Measurements from ENCODE around the gene SPDEF.

Gene SPDEF

GRCh38 chr6:34568341-34569201, 12.4 kb upstream of the SPDEF start:
- no peak for DNase-seq
- in situ Hi-C loops (cut with MboI; ENCODE audit: low pct_unique_long_range_greater_than_20kb, low sequenced_read_pairs): no loop called here

GRCh38 chr6:34566830-34567546, 10.9 kb upstream of the SPDEF start:
- in situ Hi-C loops (cut with MboI; ENCODE audit: low pct_unique_long_range_greater_than_20kb, low sequenced_read_pairs): no loop called here
- DNase-seq: no peak

GRCh38 chr6:34565722-34566137, 9.6 kb upstream of the SPDEF start:
- no peak for DNase-seq
- in situ Hi-C loops (cut with MboI; ENCODE audit: low pct_unique_long_range_greater_than_20kb, low sequenced_read_pairs): no loop called here

GRCh38 chr6:34564181-34564580, 8.1 kb upstream of the SPDEF start:
- in situ Hi-C loops (cut with MboI; ENCODE audit: low pct_unique_long_range_greater_than_20kb, low sequenced_read_pairs): no loop called here
- no peak for DNase-seq

GRCh38 chr6:34563513-34563870, 7.4 kb upstream of the SPDEF start:
- no peak for DNase-seq
- in situ Hi-C loops (cut with MboI; ENCODE audit: low pct_unique_long_range_greater_than_20kb, low sequenced_read_pairs): no loop called here

- in situ Hi-C loops (cut with MboI; ENCODE audit: low pct_unique_long_range_greater_than_20kb, low sequenced_read_pairs): no loop called here
- no peak for DNase-seq
These were observed 6.9 kb upstream of the SPDEF start for GRCh38 chr6:34562861-34563512.

GRCh38 chr6:34562350-34562749, 6.2 kb upstream of the SPDEF start:
- in situ Hi-C loops (cut with MboI; ENCODE audit: low pct_unique_long_range_greater_than_20kb, low sequenced_read_pairs): no loop called here
- DNase-seq: no peak

GRCh38 chr6:34561227-34561530, 5.0 kb upstream of the SPDEF start:
- in situ Hi-C loops (cut with MboI; ENCODE audit: low pct_unique_long_range_greater_than_20kb, low sequenced_read_pairs): no loop called here
- DNase-seq: no peak

GRCh38 chr6:34560366-34561226, 4.5 kb upstream of the SPDEF start:
- in situ Hi-C loops (cut with MboI; ENCODE audit: low pct_unique_long_range_greater_than_20kb, low sequenced_read_pairs): no loop called here
- no peak for DNase-seq

- no peak for DNase-seq
- in situ Hi-C loops (cut with MboI; ENCODE audit: low pct_unique_long_range_greater_than_20kb, low sequenced_read_pairs): no loop called here
These were observed 3.7 kb upstream of the SPDEF start for GRCh38 chr6:34559651-34560365.

GRCh38 chr6:34558172-34558714, 2.1 kb upstream of the SPDEF start:
- in situ Hi-C loops (cut with MboI; ENCODE audit: low pct_unique_long_range_greater_than_20kb, low sequenced_read_pairs): no loop called here
- no peak for DNase-seq

- in situ Hi-C loops (cut with MboI; ENCODE audit: low pct_unique_long_range_greater_than_20kb, low sequenced_read_pairs): no loop called here
These were observed 1.1 kb upstream of the SPDEF start for GRCh38 chr6:34557228-34557627.

GRCh38 chr6:34556493-34556892, 364 bp upstream of the SPDEF start:
- in situ Hi-C loops (cut with MboI; ENCODE audit: low pct_unique_long_range_greater_than_20kb, low sequenced_read_pairs): no loop called here
- DNase-seq: no peak

More at GRCh38 chr6:34557228-34557627, 1.1 kb upstream of the SPDEF start:
- DNase-seq: no peak

- DNase-seq: no peak
- in situ Hi-C loops (cut with MboI; ENCODE audit: low pct_unique_long_range_greater_than_20kb, low sequenced_read_pairs): no loop called here
These were observed 801 bp downstream of the SPDEF start for GRCh38 chr6:34555328-34555727.

GRCh38 chr6:34555007-34555322, 1.2 kb downstream of the SPDEF start:
- in situ Hi-C loops (cut with MboI; ENCODE audit: low pct_unique_long_range_greater_than_20kb, low sequenced_read_pairs): no loop called here

GRCh38 chr6:34554291-34555006, 1.7 kb downstream of the SPDEF start:
- in situ Hi-C loops (cut with MboI; ENCODE audit: low pct_unique_long_range_greater_than_20kb, low sequenced_read_pairs): no loop called here

More at GRCh38 chr6:34555007-34555322, 1.2 kb downstream of the SPDEF start:
- no peak for DNase-seq

GRCh38 chr6:34553750-34554149, 2.4 kb downstream of the SPDEF start:
- no peak for DNase-seq
- in situ Hi-C loops (cut with MboI; ENCODE audit: low pct_unique_long_range_greater_than_20kb, low sequenced_read_pairs): no loop called here

More at GRCh38 chr6:34554291-34555006, 1.7 kb downstream of the SPDEF start:
- no peak for DNase-seq

- in situ Hi-C loops (cut with MboI; ENCODE audit: low pct_unique_long_range_greater_than_20kb, low sequenced_read_pairs): no loop called here
- DNase-seq: no peak
These were observed 3.0 kb downstream of the SPDEF start for GRCh38 chr6:34553146-34553545.

All from KBM-7 (cell line).